Right lobe of liver (tissue), 4 donors: ENCODE results near the gene DAPK2.

Source experiments
- CTCF ChIP-seq, 4 donors: fragments of 200-600 bp in 3 of 4; fragments of 450-650 bp in 1 of 4; IDR thresholded peaks; one replicate each; pipeline versions ENCODE4 v1.5.1 to v1.8.0; 2016 to 2022; ENCODE audit warnings: antibody characterized with exemption in 4 of 4, mild to moderate bottlenecking in 2 of 4
- POLR2A ChIP-seq: fragments of 450-650 bp; IDR thresholded peaks from one replicate; pipeline ENCODE4 v1.6.1; 2017; ENCODE audit warnings: antibody characterized with exemption, mild to moderate bottlenecking
- donor health status: DM: no; HTN: no; CAD: no.
- donor health status: DM: no; HTN: no; CAD: no.
- donor health status: DM: no; HTN: yes; CAD: no.

- TF ChIP-seq CTCF (IDR thresholded peaks at IDR 0.05) (no peak), POLR2A (no peak)
These were observed 67.6 kb downstream of the DAPK2 start for GRCh38 chr15:63978511-63979261.
